Measurements from ENCODE around the gene FGF1.

Gene FGF1

GRCh38 chr5:142642427-142642826 lies 43.5 kb downstream of the FGF1 start:
- DNase-seq (ENCODE audit: low read depth) = no peak

- DNase-seq (ENCODE audit: low read depth) = no peak
Measured at GRCh38 chr5:142641711-142642110, 44.2 kb downstream of the FGF1 start.

GRCh38 chr5:142640316-142641005 lies 45.4 kb downstream of the FGF1 start:
- DNase-seq (ENCODE audit: low read depth) = no peak

GRCh38 chr5:142639455-142639854 lies 46.4 kb downstream of the FGF1 start:
- no peak for DNase-seq (ENCODE audit: low read depth)

- no peak for DNase-seq (ENCODE audit: low read depth)
Measured at GRCh38 chr5:142637871-142638270, 48.0 kb downstream of the FGF1 start.

GRCh38 chr5:142636698-142637324 lies 49.1 kb downstream of the FGF1 start:
- no peak for DNase-seq (ENCODE audit: low read depth)

GRCh38 chr5:142636093-142636492 lies 49.8 kb downstream of the FGF1 start:
- no peak for DNase-seq (ENCODE audit: low read depth)

- DNase-seq (ENCODE audit: low read depth) = no peak
Measured at GRCh38 chr5:142634216-142635011, 51.5 kb downstream of the FGF1 start.

- DNase-seq (ENCODE audit: low read depth) = no peak
Measured at GRCh38 chr5:142630927-142631539, 54.9 kb downstream of the FGF1 start.

- DNase-seq (ENCODE audit: low read depth) = no peak
Measured at GRCh38 chr5:142627383-142628217, 58.3 kb downstream of the FGF1 start.

- DNase-seq (ENCODE audit: low read depth) = no peak
Measured at GRCh38 chr5:142626786-142627185, 59.1 kb downstream of the FGF1 start.

GRCh38 chr5:142626099-142626498 lies 59.8 kb downstream of the FGF1 start:
- no peak for DNase-seq (ENCODE audit: low read depth)

- no peak for DNase-seq (ENCODE audit: low read depth)
Measured at GRCh38 chr5:142621227-142621626, 64.7 kb downstream of the FGF1 start.

- DNase-seq (ENCODE audit: low read depth) = no peak
Measured at GRCh38 chr5:142619815-142620214, 66.1 kb downstream of the FGF1 start.

GRCh38 chr5:142618130-142618523 lies 67.8 kb downstream of the FGF1 start:
- no peak for DNase-seq (ENCODE audit: low read depth)

GRCh38 chr5:142617416-142618129 lies 68.3 kb downstream of the FGF1 start:
- no peak for DNase-seq (ENCODE audit: low read depth)

- no peak for DNase-seq (ENCODE audit: low read depth)
Measured at GRCh38 chr5:142615948-142616347, 69.9 kb downstream of the FGF1 start.

- no peak for DNase-seq (ENCODE audit: low read depth)
Measured at GRCh38 chr5:142614054-142614453, 71.8 kb downstream of the FGF1 start.

- no peak for DNase-seq (ENCODE audit: low read depth)
Measured at GRCh38 chr5:142613271-142613671, 72.6 kb downstream of the FGF1 start.

- no peak for DNase-seq (ENCODE audit: low read depth)
Measured at GRCh38 chr5:142612494-142613270, 73.2 kb downstream of the FGF1 start.
